ENCODE results near the gene SEMA3F.

Gene SEMA3F

GRCh38 chr3:50157827-50158529 lies 2.9 kb downstream of the SEMA3F start:
- no peak for DNase-seq

GRCh38 chr3:50158530-50159146 lies 3.5 kb downstream of the SEMA3F start:
- DNase-seq: no peak

- DNase-seq: no peak
Observed at GRCh38 chr3:50160561-50160983, 5.4 kb downstream of the SEMA3F start.

- peak; percentile 13 for DNase-seq
Observed at GRCh38 chr3:50161320-50161719, 6.2 kb downstream of the SEMA3F start.

- no peak for DNase-seq
Observed at GRCh38 chr3:50162034-50162883, 7.1 kb downstream of the SEMA3F start.

GRCh38 chr3:50163572-50164455 lies 8.7 kb downstream of the SEMA3F start:
- DNase-seq: no peak

GRCh38 chr3:50164481-50164880 lies 9.4 kb downstream of the SEMA3F start:
- no peak for DNase-seq

- no peak for DNase-seq
Observed at GRCh38 chr3:50164984-50165909, 10.1 kb downstream of the SEMA3F start.

GRCh38 chr3:50165910-50166538 lies 10.9 kb downstream of the SEMA3F start:
- DNase-seq: no peak

- DNase-seq: no peak
Observed at GRCh38 chr3:50166620-50167019, 11.5 kb downstream of the SEMA3F start.

- DNase-seq: no peak
Observed at GRCh38 chr3:50167069-50167840, 12.1 kb downstream of the SEMA3F start.

- peak; percentile 53 for DNase-seq
Observed at GRCh38 chr3:50167841-50168209, 12.7 kb downstream of the SEMA3F start.

- no peak for DNase-seq
Observed at GRCh38 chr3:50168388-50168787, 13.3 kb downstream of the SEMA3F start.

GRCh38 chr3:50168791-50169190 lies 13.7 kb downstream of the SEMA3F start:
- no peak for DNase-seq

- DNase-seq: no peak
Observed at GRCh38 chr3:50169232-50169832, 14.2 kb downstream of the SEMA3F start.

- no peak for DNase-seq
Observed at GRCh38 chr3:50169858-50170257, 14.7 kb downstream of the SEMA3F start.

GRCh38 chr3:50170689-50171088 lies 15.6 kb downstream of the SEMA3F start:
- DNase-seq: no peak

GRCh38 chr3:50171540-50172301 lies 16.6 kb downstream of the SEMA3F start:
- no peak for DNase-seq

- no peak for DNase-seq
Observed at GRCh38 chr3:50172626-50173220, 17.6 kb downstream of the SEMA3F start.
